Hepatocyte (in vitro differentiated cells): Measurements from ENCODE around the gene ZC3H7A.

Experiments
- EZH2phosphoT487 ChIP-seq: fragments of 200-600 bp; sonication (generic); IDR thresholded peaks from one replicate; pipeline ENCODE4 v1.6.1; 2018; ENCODE audit warnings: antibody characterized with exemption, mild to moderate bottlenecking, low read depth, moderate library complexity; ENCODE audit not compliant: unreplicated experiment, severe bottlenecking
- TF ChIP-seq, protein P1 (sequence below): fragments of 200-600 bp; sonication (generic); IDR thresholded peaks from 2 replicates; pipeline ENCODE4 v1.5.1; 2016; ENCODE audit warnings: antibody characterized with exemption, mild to moderate bottlenecking; ENCODE audit not compliant: poor library complexity

DNA sequence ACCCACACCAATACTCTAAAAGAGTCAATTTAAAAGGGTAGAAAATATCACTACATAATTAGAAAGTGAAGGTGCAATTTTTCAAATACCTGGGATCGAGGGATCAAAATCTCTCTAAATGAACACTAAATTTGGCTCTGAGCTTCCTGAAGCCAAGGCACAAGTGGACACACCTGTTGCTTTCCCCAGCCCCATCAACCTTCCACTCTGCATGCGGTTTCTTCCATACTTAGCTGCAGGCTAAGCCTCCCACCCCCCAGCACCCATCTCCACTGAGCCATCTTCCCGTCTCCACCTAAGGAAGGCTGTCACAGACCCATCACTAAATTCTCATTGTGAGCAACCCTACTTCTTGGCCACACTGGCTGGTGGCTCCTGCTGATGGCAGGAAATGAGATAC, 84.9 kb downstream of the ZC3H7A start:
- TF ChIP-seq, protein P1, sequence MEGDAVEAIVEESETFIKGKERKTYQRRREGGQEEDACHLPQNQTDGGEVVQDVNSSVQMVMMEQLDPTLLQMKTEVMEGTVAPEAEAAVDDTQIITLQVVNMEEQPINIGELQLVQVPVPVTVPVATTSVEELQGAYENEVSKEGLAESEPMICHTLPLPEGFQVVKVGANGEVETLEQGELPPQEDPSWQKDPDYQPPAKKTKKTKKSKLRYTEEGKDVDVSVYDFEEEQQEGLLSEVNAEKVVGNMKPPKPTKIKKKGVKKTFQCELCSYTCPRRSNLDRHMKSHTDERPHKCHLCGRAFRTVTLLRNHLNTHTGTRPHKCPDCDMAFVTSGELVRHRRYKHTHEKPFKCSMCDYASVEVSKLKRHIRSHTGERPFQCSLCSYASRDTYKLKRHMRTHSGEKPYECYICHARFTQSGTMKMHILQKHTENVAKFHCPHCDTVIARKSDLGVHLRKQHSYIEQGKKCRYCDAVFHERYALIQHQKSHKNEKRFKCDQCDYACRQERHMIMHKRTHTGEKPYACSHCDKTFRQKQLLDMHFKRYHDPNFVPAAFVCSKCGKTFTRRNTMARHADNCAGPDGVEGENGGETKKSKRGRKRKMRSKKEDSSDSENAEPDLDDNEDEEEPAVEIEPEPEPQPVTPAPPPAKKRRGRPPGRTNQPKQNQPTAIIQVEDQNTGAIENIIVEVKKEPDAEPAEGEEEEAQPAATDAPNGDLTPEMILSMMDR: no peak
- TF ChIP-seq EZH2phosphoT487: no peak
